HEK293 (cell line): ENCODE results near the gene CADM1.

ENCODE experiments used
- BCL11A ChIP-seq: fragments of 450-650 bp; formaldehyde crosslinking; IDR thresholded peaks from 2 replicates; pipeline ENCODE4 v1.5.1; 2016; ENCODE audit warnings: low read depth, missing biosample characterization, missing genetic modification characterization
- CTCF ChIP-seq: fragments of 450-650 bp; formaldehyde crosslinking; IDR thresholded peaks from 2 replicates; pipeline ENCODE4 v1.5.1; 2016; ENCODE audit warnings: missing biosample characterization, missing genetic modification characterization
- TCF7L2 ChIP-seq: IDR thresholded peaks from 2 replicates; pipeline ENCODE4 v1.6.1; 2011; ENCODE audit warnings: low read depth, mild to moderate bottlenecking, inconsistent platforms, low read length, moderate library complexity, borderline replicate concordance
- ZBTB48 ChIP-seq: fragments of 450-650 bp; formaldehyde crosslinking; IDR thresholded peaks from 2 replicates; pipeline ENCODE4 v1.5.1; 2016; ENCODE audit warnings: missing biosample characterization, missing genetic modification characterization
- ZNF146 ChIP-seq: fragments of 450-650 bp; formaldehyde crosslinking; IDR thresholded peaks from 2 replicates; pipeline ENCODE4 v1.5.1; 2016; ENCODE audit warnings: missing biosample characterization, missing genetic modification characterization
- ZNF530 ChIP-seq: fragments of 450-650 bp; formaldehyde crosslinking; IDR thresholded peaks from 2 replicates; pipeline ENCODE4 v1.5.1; 2016; ENCODE audit warnings: low read depth, missing biosample characterization, missing genetic modification characterization

DNA sequence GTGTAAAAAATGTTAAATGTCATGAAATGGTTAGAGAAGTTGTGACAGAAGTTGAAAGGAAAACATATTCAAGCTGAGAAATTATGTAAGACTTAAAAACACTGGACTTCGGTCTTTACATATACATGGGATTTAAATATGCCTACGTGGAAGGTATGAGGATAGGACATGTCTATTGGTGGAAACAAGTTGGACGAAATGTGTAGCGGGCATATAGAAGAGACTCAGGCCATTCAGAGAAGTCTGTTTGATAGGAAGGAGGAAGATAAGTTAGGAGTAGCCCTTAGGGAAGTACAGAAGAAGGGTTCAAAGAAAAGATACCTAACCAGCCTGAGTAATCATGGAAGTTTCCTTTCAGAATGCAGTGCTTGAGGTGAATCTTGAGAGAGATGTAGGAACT lies 14.7 kb downstream of the CADM1 start:
- no peak for TF ChIP-seq ZNF530
- TF ChIP-seq TCF7L2: no peak
- TF ChIP-seq ZNF146 (tag by site-specific recombination): no peak
- TF ChIP-seq BCL11A (tag by site-specific recombination): no peak
- no peak for TF ChIP-seq ZBTB48
- no peak for TF ChIP-seq CTCF (tag by site-specific recombination)
